Measurements from ENCODE around the gene CCDC28B. TPM values are rescaled to one million over a fixed set of nuclear protein-coding genes. Genes with fewer than 3 reads are reported as not detected.

The CCDC28B gene
- total RNA-seq, 1 experiment from 2014 or later = 15.6 TPM

- peak overlapping the region; percentile 58 for H3K27ac ChIP-seq (ENCODE audit: low read depth, low read length, poor library complexity, severe bottlenecking)
- H3K4me1 ChIP-seq (ENCODE audit: insufficient read depth, low read length, poor library complexity, severe bottlenecking) = peaks cover 14% of the 10 kb centered on the region
- H3K4me3 ChIP-seq (ENCODE audit: low read depth, low read length, poor library complexity, severe bottlenecking) = peak overlapping the region; percentile 62
- intact Hi-C loops (cut with micrococcal nuclease; ENCODE audit: unreplicated experiment) = no loop called here
- POLR2A ChIA-PET (ENCODE audit: low non-redundant PET) = no interaction called here
- CTCF ChIA-PET = interaction anchor here (0.5 to 1.2 kb wide), 3 partner anchors 14 to 92 kb away, joined by 3 to 4 read pairs (median 3); no protein-coding TSS in a partner anchor
- peak; percentile 76 for DNase-seq (ENCODE audit: low spot score)
- no peaks in the 10 kb centered on the region for H3K9me3 ChIP-seq (ENCODE audit: low read depth, low read length, poor library complexity, severe bottlenecking)
- H3K36me3 ChIP-seq (ENCODE audit: insufficient read depth, low read length, poor library complexity, severe bottlenecking) = peaks cover 14% of the 10 kb centered on the region
- TF ChIP-seq CTCF (conservative IDR thresholded peaks at IDR 0.05; ENCODE audit: low read depth, low read length) (no peak), EZH2 (IDR thresholded peaks at IDR 0.05; ENCODE audit: borderline replicate concordance, low read depth, low read length, poor library complexity, severe bottlenecking) (no peak)
- no peaks in the 10 kb centered on the region for H3K27me3 ChIP-seq (replicated peaks; ENCODE audit: insufficient read depth, low read depth, low read length, poor library complexity)
- BruUV-seq (replicated peaks) = no TSS peak
Observed at GRCh38 chr1:32201011-32201855, 838 bp downstream of the CCDC28B start.

DNA sequence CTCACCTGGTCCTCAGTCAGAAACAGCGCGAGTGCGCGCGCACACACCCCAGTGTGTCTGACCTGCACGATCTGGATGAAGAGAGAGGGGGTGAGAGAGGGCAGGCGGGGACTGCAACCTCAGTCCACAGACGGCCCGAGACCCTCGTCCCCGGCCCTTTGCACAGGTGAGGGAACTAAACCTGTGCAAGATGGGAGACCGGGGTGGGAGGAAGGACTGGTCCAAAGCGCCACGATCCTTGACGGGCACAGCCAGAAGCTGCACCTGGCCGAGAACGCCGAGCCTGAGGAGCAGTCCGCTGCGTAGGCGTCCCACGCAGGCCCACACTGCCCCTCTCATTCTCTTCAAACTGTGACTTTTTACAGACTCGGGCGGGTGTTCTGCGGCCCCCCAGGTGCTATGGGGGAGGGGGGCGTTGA lies 4.6 kb downstream of the CCDC28B start:
- Histone ChIP-seq H3K4me3 (ENCODE audit: low read depth, low read length, poor library complexity, severe bottlenecking) (peak overlapping the region; percentile 80), H3K4me1 (ENCODE audit: insufficient read depth, low read length, poor library complexity, severe bottlenecking) (peaks cover 11% of the 10 kb centered on the region), H3K36me3 (ENCODE audit: insufficient read depth, low read length, poor library complexity, severe bottlenecking) (peaks cover 7% of the 10 kb centered on the region), H3K27me3 (replicated peaks; ENCODE audit: insufficient read depth, low read depth, low read length, poor library complexity) (no peaks in the 10 kb centered on the region), H3K27ac (ENCODE audit: low read depth, low read length, poor library complexity, severe bottlenecking) (peak overlapping the region; percentile 87), H3K9me3 (ENCODE audit: low read depth, low read length, poor library complexity, severe bottlenecking) (no peaks in the 10 kb centered on the region)
- ChIA-PET POLR2A (ENCODE audit: low non-redundant PET) (interaction anchor here (0.5 kb wide), 1 partner anchor 990 kb away, joined by 3 read pairs; no protein-coding TSS in a partner anchor), CTCF (no interaction called here)
- no peak for TF ChIP-seq EZH2 (IDR thresholded peaks at IDR 0.05; ENCODE audit: borderline replicate concordance, low read depth, low read length, poor library complexity, severe bottlenecking)
- TF ChIP-seq CTCF (conservative IDR thresholded peaks at IDR 0.05; ENCODE audit: low read depth, low read length) = no peak
- no TSS peak for BruUV-seq (replicated peaks)
- DNase-seq (ENCODE audit: low spot score) = no peak
- intact Hi-C loops (cut with micrococcal nuclease; ENCODE audit: unreplicated experiment) = no loop called here

- Histone ChIP-seq H3K36me3 (ENCODE audit: insufficient read depth, low read length, poor library complexity, severe bottlenecking) (peaks cover 7% of the 10 kb centered on the region), H3K9me3 (ENCODE audit: low read depth, low read length, poor library complexity, severe bottlenecking) (no peaks in the 10 kb centered on the region), H3K4me1 (ENCODE audit: insufficient read depth, low read length, poor library complexity, severe bottlenecking) (peaks cover 7% of the 10 kb centered on the region), H3K27me3 (replicated peaks; ENCODE audit: insufficient read depth, low read depth, low read length, poor library complexity) (no peaks in the 10 kb centered on the region), H3K27ac (ENCODE audit: low read depth, low read length, poor library complexity, severe bottlenecking) (peak within 1 kb of the TSS; percentile 87), H3K4me3 (ENCODE audit: low read depth, low read length, poor library complexity, severe bottlenecking) (peak within 1 kb of the TSS; percentile 80)
- CTCF ChIA-PET = interaction anchor here (0.5 kb wide), 1 partner anchor 315 kb away, joined by 4 read pairs; no protein-coding TSS in a partner anchor
- POLR2A ChIA-PET (ENCODE audit: low non-redundant PET) = no interaction called here
- peak; percentile 92 for DNase-seq (ENCODE audit: low spot score)
- intact Hi-C loops (cut with micrococcal nuclease; ENCODE audit: unreplicated experiment) = no loop called here
- TF ChIP-seq EZH2 (IDR thresholded peaks at IDR 0.05; ENCODE audit: borderline replicate concordance, low read depth, low read length, poor library complexity, severe bottlenecking) (no peak), CTCF (conservative IDR thresholded peaks at IDR 0.05; ENCODE audit: low read depth, low read length) (no peak)
- TSS peak; percentile 78 for BruUV-seq (replicated peaks)
Observed at GRCh38 chr1:32205401-32206370, 5.3 kb downstream of the CCDC28B start, which contains the start of gene IQCC. Gene IQCC (plus strand): TSS chr1:32205671. CDS start chr1:32205682, 11 bp downstream.
